A673 (cell line): ENCODE results near the gene UGT1A8. TPM values are rescaled to one million over a fixed set of nuclear protein-coding genes. Genes with fewer than 3 reads are reported as not detected.

Source experiments
- BruUV-seq: library from RNA; stranded (reverse); fragments of 400-500 nt; replicated peaks from 2 replicates; lab custom pipeline; 2021; lab: Mats Ljungman, UMichigan
- CTCF ChIA-PET: fragments of 300-600 bp; sonication (Branson Sonifier 250); formaldehyde crosslinking; loops from one replicate; lab custom pipeline; 2022; ENCODE audit warnings: antibody characterized with exemption; lab: Charles Lee
- POLR2A ChIA-PET: fragments of 300-600 bp; sonication (Branson Sonifier 250); formaldehyde crosslinking; loops from one replicate; lab custom pipeline; 2022; ENCODE audit warnings: antibody characterized with exemption; ENCODE audit not compliant: low non-redundant PET; lab: Charles Lee
- DNase-seq: peaks from one replicate; pipeline ENCODE4 v3.0.0-alpha.2; 2015; ENCODE audit warnings: low spot score
- H3K27ac ChIP-seq: fragments of 200-600 bp; sonication (generic); 2 replicates; pipeline ENCODE4 v1.5.1; 2016; ENCODE audit warnings: mixed run types, low read depth, mild to moderate bottlenecking, mixed read lengths, antibody characterized with exemption, low read length; ENCODE audit not compliant: poor library complexity, severe bottlenecking
- H3K27me3 ChIP-seq: fragments of 200-600 bp; sonication (generic); replicated peaks from 2 replicates; pipeline ENCODE4 v1.6.1; 2017; ENCODE audit warnings: mixed run types, low read depth, mild to moderate bottlenecking, mixed read lengths, antibody characterized with exemption, low read length; ENCODE audit not compliant: insufficient read depth, poor library complexity
- H3K36me3 ChIP-seq: fragments of 200-600 bp; sonication (generic); 2 replicates; pipeline ENCODE4 v1.6.1; 2016; ENCODE audit warnings: mixed run types, mild to moderate bottlenecking, mixed read lengths, antibody characterized with exemption, low read length; ENCODE audit not compliant: insufficient read depth, poor library complexity, severe bottlenecking
- H3K4me1 ChIP-seq: fragments of 200-600 bp; sonication (generic); 2 replicates; pipeline ENCODE4 v1.6.1; 2017; ENCODE audit warnings: mixed run types, mild to moderate bottlenecking, mixed read lengths, antibody characterized with exemption, low read length; ENCODE audit not compliant: insufficient read depth, poor library complexity, severe bottlenecking
- H3K4me3 ChIP-seq: fragments of 200-600 bp; sonication (generic); 2 replicates; pipeline ENCODE4 v1.5.1; 2016; ENCODE audit warnings: low read depth, mixed run types, mild to moderate bottlenecking, mixed read lengths, low read length; ENCODE audit not compliant: poor library complexity, severe bottlenecking
- H3K9me3 ChIP-seq: fragments of 200-600 bp; sonication (generic); 2 replicates; pipeline ENCODE4 v1.6.1; 2016; ENCODE audit warnings: mixed run types, low read depth, mild to moderate bottlenecking, mixed read lengths, antibody characterized with exemption, low read length; ENCODE audit not compliant: poor library complexity, severe bottlenecking
- EZH2 ChIP-seq: fragments of 200-600 bp; sonication (generic); IDR thresholded peaks from 2 replicates; pipeline ENCODE4 v1.6.1; 2017; ENCODE audit warnings: borderline replicate concordance, low read depth, mild to moderate bottlenecking, mixed read lengths, antibody characterized with exemption, low read length; ENCODE audit not compliant: poor library complexity, severe bottlenecking
- intact Hi-C: fragments of 100-400 bp; cut with micrococcal nuclease; formaldehyde crosslinking; loops from one replicate; pipeline ENCODE4 v1.10.0; 2022; ENCODE audit not compliant: unreplicated experiment
- total RNA-seq: library from RNA; stranded (reverse); gene quantifications from 2 replicates; pipeline ENCODE4 v1.2.3, GENCODE V29; 2021
- TF ChIP-seq, protein P1 (sequence below): fragments of 300-800, 200-600 bp; sonication (generic); conservative IDR thresholded peaks from 2 replicates; pipeline ENCODE4 v1.5.1; 2017; ENCODE audit warnings: low read depth, mild to moderate bottlenecking, antibody characterized with exemption, low read length, moderate library complexity, mixed read lengths

UGT1A8 gene
- total RNA-seq, 1 experiment from 2014 or later, result not detected

DNA sequence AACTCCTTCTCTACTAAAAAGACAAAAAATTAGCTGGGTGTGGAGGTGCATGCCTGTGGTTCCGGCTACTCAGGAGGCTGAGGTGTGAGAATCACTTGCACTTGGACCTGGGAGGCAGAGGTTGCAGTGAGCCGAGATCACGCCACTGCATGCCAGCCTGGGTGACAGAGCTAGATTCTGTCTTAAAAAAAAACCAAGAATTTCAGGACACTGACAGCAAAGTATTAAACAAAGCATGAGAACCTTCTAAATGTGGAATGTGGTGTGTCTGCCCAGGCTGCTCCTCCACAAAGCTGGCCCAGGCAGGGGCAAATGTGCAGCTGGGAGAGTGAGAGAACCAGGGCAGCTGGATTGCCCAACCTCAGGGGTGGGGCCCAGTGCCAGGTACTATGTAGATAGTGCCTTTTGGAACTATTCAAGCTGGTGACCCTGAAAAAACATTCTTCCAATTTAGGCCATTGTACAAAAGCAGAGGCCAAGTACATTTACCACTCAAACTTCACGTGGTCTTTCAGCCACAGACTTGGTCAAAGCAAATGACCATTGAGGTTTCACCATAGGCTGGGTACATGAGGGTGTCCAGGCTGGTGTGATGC is 88.6 kb downstream of the UGT1A8 start:
- ChIA-PET CTCF (no interaction called here), POLR2A (no interaction called here)
- no TSS peak for BruUV-seq
- TF ChIP-seq, protein P1, sequence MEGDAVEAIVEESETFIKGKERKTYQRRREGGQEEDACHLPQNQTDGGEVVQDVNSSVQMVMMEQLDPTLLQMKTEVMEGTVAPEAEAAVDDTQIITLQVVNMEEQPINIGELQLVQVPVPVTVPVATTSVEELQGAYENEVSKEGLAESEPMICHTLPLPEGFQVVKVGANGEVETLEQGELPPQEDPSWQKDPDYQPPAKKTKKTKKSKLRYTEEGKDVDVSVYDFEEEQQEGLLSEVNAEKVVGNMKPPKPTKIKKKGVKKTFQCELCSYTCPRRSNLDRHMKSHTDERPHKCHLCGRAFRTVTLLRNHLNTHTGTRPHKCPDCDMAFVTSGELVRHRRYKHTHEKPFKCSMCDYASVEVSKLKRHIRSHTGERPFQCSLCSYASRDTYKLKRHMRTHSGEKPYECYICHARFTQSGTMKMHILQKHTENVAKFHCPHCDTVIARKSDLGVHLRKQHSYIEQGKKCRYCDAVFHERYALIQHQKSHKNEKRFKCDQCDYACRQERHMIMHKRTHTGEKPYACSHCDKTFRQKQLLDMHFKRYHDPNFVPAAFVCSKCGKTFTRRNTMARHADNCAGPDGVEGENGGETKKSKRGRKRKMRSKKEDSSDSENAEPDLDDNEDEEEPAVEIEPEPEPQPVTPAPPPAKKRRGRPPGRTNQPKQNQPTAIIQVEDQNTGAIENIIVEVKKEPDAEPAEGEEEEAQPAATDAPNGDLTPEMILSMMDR, result no peak
- no peak for TF ChIP-seq EZH2
- no peaks in the 10 kb centered on the region for H3K36me3 ChIP-seq
- peaks cover 8% of the 10 kb centered on the region for H3K9me3 ChIP-seq
- intact Hi-C loops, result no loop called here
- no peaks in the 10 kb centered on the region for H3K27me3 ChIP-seq
- DNase-seq, result no peak
- H3K4me1 ChIP-seq, result peaks cover 12% of the 10 kb centered on the region
- H3K27ac ChIP-seq, result no peak overlapping the region
- H3K4me3 ChIP-seq, result no peak overlapping the region

DNA sequence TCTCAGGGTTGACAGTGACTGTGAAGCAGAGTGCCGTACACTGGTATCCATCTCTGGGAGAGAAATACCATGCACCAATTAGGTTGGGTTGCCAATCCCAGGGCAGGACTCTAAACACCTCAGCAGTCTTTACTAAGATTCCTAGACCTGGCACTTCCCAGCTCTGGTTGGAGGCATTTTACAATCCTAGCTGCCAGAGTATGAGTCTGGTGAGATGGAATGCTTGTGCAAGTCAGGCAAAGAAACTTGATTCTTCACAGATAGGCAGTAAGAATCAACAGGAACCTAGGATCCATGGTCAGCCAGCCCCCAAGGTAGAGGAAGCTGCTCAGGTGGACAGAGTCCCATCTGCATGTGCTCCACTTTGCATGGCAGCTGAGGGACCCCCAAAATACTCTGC is 89.3 kb downstream of the UGT1A8 start:
- H3K9me3 ChIP-seq, result peaks cover 8% of the 10 kb centered on the region
- H3K36me3 ChIP-seq, result no peaks in the 10 kb centered on the region
- no TSS peak for BruUV-seq
- H3K27ac ChIP-seq, result no peak overlapping the region
- peaks cover 16% of the 10 kb centered on the region for H3K4me1 ChIP-seq
- H3K27me3 ChIP-seq, result no peaks in the 10 kb centered on the region
- H3K4me3 ChIP-seq, result no peak overlapping the region
- ChIA-PET CTCF (no interaction called here), POLR2A (interaction anchor here (0.7 kb wide), 1 partner anchor 180 kb away, joined by 4 read pairs; no protein-coding TSS in a partner anchor)
- intact Hi-C loops, result no loop called here
- TF ChIP-seq, protein P1, result no peak
- TF ChIP-seq EZH2, result no peak
- DNase-seq, result no peak

DNA sequence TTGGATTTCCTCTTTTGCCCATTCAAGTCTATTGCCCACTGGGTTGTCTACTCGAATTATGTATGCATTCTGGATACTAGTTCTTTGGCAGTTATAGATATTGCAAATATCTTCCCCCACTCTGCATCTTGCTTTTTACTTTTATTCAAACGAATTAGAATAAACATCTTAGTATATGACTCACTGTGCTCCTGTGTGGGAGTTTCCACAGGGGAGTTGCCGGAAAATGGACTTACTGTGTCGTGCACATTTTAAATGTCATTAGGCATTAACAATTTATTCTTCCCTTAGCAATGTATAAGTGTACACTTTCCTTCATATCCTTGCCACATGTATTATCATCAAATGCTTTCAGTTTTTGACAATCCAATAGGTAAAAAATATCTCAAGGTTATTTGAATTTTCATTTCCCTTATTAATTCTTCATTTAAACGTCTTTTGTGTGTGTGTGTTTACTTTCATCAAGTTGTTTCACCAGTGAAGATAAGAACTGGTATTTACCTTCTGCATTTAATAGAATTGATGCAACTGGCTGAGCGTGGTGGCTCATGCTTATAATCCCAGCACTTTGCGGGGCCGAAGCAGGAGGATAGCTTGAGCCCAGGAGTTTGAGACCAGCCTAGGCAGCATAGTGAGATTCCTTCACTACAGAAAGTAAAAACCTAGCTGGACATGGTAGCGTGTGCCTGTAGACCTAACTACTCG is 90.7 kb downstream of the UGT1A8 start:
- intact Hi-C loops, result no loop called here
- CTCF ChIA-PET, result no interaction called here
- Histone ChIP-seq H3K9me3 (peaks cover 5% of the 10 kb centered on the region), H3K27ac (no peak overlapping the region), H3K4me3 (no peak overlapping the region), H3K27me3 (no peaks in the 10 kb centered on the region), H3K4me1 (peaks cover 16% of the 10 kb centered on the region), H3K36me3 (no peaks in the 10 kb centered on the region)
- BruUV-seq, result no TSS peak
- POLR2A ChIA-PET, result no interaction called here
- TF ChIP-seq, protein P1, result no peak
- no peak for TF ChIP-seq EZH2
- DNase-seq, result peak; percentile 62
